KOPT-K1 (cell line): Measurements from ENCODE around the gene WDFY1.

Experiments used
- H3K27ac ChIP-seq: fragments of 200-600 bp; sonication (generic); 2 replicates; pipeline ENCODE4 v1.5.1; 2016; ENCODE audit warnings: antibody characterized with exemption, mild to moderate bottlenecking, low read depth, low read length; ENCODE audit not compliant: poor library complexity, severe bottlenecking
- H3K36me3 ChIP-seq: fragments of 200-600 bp; sonication (generic); 2 replicates; pipeline ENCODE4 v1.5.1; 2017; ENCODE audit warnings: antibody characterized with exemption, mild to moderate bottlenecking, low read length, moderate library complexity; ENCODE audit not compliant: insufficient read depth
- H3K9me3 ChIP-seq: fragments of 200-600 bp; sonication (generic); 2 replicates; pipeline ENCODE4 v1.5.1; 2017; ENCODE audit warnings: antibody characterized with exemption, low read length, mild to moderate bottlenecking; ENCODE audit not compliant: insufficient read depth, poor library complexity, severe bottlenecking

WDFY1 gene

GRCh38 chr2:223847410-223847809 is 97.7 kb downstream of the WDFY1 start:
- no peaks in the 10 kb centered on the region for H3K36me3 ChIP-seq
- no peak overlapping the region for H3K27ac ChIP-seq
- H3K9me3 ChIP-seq = peaks cover 25% of the 10 kb centered on the region

GRCh38 chr2:223846515-223846914 is 98.6 kb downstream of the WDFY1 start:
- no peaks in the 10 kb centered on the region for H3K36me3 ChIP-seq
- no peak overlapping the region for H3K27ac ChIP-seq

GRCh38 chr2:223841436-223842190 is 103.5 kb downstream of the WDFY1 start:
- H3K9me3 ChIP-seq = no peaks in the 10 kb centered on the region
- no peaks in the 10 kb centered on the region for H3K36me3 ChIP-seq
- no peak overlapping the region for H3K27ac ChIP-seq

More at GRCh38 chr2:223846515-223846914, 98.6 kb downstream of the WDFY1 start:
- H3K9me3 ChIP-seq = peaks cover 25% of the 10 kb centered on the region

- Histone ChIP-seq H3K27ac (no peak within 1 kb of the TSS), H3K36me3 (no peaks in the 10 kb centered on the region), H3K9me3 (no peaks in the 10 kb centered on the region)
Observed at GRCh38 chr2:223837287-223838061, 107.7 kb downstream of the WDFY1 start, which contains the start of gene AP1S3. TSS of gene AP1S3 (minus strand) at chr2:223837582. CDS start at chr2:223837450, 132 bp downstream.

GRCh38 chr2:223835701-223836532 is 109.2 kb downstream of the WDFY1 start:
- no peaks in the 10 kb centered on the region for H3K9me3 ChIP-seq
- no peaks in the 10 kb centered on the region for H3K36me3 ChIP-seq
- H3K27ac ChIP-seq = no peak overlapping the region

- no peaks in the 10 kb centered on the region for H3K36me3 ChIP-seq
- no peak overlapping the region for H3K27ac ChIP-seq
- H3K9me3 ChIP-seq = no peaks in the 10 kb centered on the region
Observed at GRCh38 chr2:223834431-223834830, 110.7 kb downstream of the WDFY1 start.

GRCh38 chr2:223832241-223832903 is 112.8 kb downstream of the WDFY1 start:
- no peak overlapping the region for H3K27ac ChIP-seq
- no peaks in the 10 kb centered on the region for H3K9me3 ChIP-seq
- no peaks in the 10 kb centered on the region for H3K36me3 ChIP-seq

- no peaks in the 10 kb centered on the region for H3K36me3 ChIP-seq
- H3K9me3 ChIP-seq = no peaks in the 10 kb centered on the region
Observed at GRCh38 chr2:223829128-223829527, 116.0 kb downstream of the WDFY1 start.

GRCh38 chr2:223828314-223828713 is 116.8 kb downstream of the WDFY1 start:
- H3K36me3 ChIP-seq = no peaks in the 10 kb centered on the region
- H3K9me3 ChIP-seq = no peaks in the 10 kb centered on the region
- no peak overlapping the region for H3K27ac ChIP-seq

More at GRCh38 chr2:223829128-223829527, 116.0 kb downstream of the WDFY1 start:
- H3K27ac ChIP-seq = no peak overlapping the region

GRCh38 chr2:223826995-223827394 is 118.1 kb downstream of the WDFY1 start:
- Histone ChIP-seq H3K9me3 (no peaks in the 10 kb centered on the region), H3K27ac (no peak overlapping the region), H3K36me3 (no peaks in the 10 kb centered on the region)
